Fibroblast of skin of scalp (primary cell): Measurements from ENCODE around the gene LIX1.
"Not testable (repeated sequence)": the region's sequence is repeated elsewhere in the genome, so short reads cannot be mapped to it uniquely, and the experiment has no call there.

ENCODE experiments used
- DNase-seq: peaks from one replicate; pipeline ENCODE4 v3.0.0-alpha.2; 2013

LIX1 gene

DNA sequence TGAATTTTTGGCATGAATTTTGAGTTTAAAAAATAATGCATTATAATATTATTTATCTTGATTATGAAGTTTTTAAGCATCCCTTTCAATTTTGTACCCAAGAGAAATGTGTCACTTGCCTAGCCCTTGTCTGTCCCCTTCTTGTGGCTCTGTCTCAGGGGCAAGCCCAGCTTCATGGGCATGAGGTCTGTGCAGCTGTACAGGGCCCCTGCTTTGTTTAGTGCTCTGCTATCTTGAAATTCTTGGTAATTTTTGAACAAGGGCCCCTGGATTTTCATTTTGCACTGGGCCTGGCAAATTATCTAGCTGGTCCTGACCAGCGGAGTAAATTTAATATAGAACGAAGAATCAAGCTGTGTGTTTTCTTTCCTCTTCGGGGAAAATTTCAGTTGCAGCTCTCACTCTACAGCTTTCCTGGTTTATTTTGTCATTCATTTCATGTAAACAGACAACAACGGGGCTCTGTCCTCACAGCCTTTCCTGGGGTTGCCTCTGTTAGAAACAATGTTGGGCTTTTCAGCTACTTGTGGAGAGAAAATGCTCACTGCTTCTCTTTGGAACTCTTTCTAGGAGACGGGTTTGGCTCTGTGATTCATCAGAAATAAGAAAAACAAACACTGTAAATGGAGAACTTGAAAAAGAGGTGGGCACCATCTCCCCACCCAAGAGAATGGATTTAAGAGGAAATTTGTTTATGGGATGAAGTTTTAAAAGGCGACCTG is 41.1 kb downstream of the LIX1 start:
- no peak for DNase-seq

DNA sequence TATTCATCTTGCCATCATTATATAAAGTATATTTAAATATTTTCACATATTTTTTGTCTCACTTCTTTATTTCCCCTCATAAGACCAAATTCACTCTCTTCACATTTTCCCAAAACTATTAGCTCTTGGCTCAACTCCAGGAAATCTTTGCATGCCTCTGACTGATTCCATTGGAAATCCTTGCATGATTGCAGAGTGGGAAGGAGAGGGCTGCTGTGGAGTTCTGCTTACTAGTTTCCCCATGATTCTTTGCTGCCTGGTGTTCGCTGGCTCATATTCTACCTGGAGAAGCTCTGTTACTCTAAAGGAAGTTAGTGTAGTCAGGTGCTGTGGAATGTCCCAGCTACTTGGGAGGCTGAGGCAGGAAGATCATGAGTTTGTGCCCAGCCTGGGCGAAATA is 41.9 kb downstream of the LIX1 start:
- DNase-seq: peak; percentile 59

DNA sequence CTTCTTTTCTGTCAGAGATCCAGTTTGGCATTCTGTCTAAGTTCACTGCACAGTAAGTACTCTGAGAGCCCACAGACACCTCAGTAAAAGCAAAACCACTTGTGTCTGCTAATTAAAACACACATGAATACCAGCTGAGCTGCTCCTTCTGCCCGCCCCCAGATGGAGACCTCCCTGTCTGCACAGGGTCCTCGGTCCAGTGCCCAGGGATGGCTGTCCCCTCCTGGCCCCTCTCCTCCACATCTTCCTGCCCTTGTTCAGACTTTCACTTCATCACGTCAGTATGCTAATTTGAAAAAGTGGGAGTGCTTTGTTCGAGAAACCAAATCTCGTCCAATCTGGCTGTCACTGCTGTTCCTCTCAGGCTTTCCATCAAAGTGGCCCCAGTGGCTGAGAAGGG is 43.5 kb downstream of the LIX1 start:
- DNase-seq: no peak

DNA sequence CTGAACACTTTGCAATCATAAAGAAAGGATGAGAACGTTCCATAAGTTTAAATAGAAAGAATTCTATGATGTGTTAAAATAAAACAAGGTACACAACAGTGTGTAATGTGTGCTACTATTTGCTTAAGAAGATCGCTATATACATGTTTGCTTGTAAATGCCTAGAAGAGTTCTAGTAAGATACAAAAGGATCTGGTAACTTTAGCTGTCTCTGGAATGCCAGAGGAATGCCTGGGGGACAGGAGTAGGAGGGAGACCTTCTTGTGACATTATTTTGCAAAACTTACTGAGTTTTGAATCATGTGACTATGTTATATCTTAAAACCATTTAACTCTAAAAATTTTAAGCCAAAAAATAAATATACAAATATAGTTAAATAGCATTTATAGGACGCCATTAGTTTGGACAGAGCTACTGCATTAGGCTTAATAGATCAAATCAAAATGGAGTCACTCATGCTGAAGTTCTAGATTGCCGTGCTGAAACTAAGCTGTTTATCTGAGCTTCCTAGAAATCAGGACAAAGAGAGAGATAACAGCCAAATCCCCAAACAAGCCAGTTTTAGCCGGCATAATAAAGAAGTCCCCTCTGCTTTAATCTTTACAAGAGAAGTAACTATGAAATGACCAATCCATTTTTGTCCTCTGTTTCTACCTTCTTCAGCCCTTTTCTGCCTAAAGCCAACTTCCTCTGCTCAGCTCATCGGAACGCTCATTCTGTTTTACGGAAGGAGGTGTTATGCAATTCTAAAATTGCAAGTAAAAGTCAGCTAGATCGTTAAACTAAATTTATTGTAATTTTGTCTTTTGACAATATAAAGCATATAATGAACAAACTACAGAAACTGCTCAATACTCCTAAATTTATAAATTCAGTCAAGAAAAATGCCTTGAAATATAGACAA is 44.8 kb downstream of the LIX1 start:
- no peak for DNase-seq

DNA sequence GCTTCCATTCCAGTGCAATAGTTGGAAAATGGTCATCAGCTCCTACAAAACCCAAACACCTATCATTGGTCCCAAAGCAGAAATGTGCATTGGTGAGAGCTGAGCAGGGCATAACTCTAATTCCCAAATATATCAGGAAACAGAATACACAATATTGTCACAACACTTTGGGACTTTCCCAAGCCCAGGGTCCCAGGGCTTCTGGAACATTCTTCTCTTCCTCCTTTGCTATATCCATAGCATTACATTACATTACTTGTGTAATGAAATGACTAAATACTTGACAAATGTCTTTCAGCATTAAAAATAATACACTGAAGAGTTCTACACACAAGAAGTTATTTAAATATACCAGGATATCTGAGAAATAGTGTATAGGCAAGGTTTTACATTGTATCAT is 45.6 kb downstream of the LIX1 start:
- no peak for DNase-seq

DNA sequence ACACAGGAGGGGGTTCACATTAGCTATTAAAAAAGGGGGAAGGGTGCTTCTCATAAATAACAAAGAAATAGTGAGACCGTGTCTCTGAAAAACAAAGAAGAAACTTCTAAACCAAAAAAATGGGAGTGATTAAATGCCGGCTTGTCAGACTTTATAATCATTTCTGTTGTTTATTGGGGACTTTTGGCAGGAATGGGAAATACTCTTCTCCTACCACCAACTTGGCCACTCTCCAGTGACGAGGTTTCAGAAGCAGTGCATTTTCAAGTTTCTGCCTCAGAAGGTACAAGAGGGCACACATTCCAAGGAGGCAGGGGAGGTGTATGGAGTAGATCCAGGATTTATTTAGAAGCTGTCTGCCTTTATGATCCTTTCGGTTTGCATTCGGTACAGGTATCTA is 46.2 kb downstream of the LIX1 start:
- peak; percentile 34 for DNase-seq

DNA sequence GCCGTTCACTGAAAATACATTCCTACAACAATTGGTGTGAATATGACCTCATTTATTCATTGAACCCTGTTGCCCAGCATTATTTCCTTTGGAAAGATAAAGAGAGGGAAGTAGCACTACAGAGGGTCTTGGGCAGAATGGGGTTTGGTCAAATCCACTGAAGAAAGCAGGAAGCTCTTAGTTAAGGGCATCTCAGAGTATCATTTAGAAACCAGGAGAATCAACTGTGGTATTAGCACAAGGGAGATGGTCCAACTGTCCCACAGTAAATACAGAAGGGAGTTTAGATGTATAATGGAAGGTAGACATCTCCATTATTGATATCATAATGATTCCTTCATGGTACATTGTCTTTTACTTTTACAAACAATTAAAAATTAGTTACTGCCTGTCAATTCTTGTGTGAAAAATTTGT is 47.1 kb downstream of the LIX1 start:
- no peak for DNase-seq

DNA sequence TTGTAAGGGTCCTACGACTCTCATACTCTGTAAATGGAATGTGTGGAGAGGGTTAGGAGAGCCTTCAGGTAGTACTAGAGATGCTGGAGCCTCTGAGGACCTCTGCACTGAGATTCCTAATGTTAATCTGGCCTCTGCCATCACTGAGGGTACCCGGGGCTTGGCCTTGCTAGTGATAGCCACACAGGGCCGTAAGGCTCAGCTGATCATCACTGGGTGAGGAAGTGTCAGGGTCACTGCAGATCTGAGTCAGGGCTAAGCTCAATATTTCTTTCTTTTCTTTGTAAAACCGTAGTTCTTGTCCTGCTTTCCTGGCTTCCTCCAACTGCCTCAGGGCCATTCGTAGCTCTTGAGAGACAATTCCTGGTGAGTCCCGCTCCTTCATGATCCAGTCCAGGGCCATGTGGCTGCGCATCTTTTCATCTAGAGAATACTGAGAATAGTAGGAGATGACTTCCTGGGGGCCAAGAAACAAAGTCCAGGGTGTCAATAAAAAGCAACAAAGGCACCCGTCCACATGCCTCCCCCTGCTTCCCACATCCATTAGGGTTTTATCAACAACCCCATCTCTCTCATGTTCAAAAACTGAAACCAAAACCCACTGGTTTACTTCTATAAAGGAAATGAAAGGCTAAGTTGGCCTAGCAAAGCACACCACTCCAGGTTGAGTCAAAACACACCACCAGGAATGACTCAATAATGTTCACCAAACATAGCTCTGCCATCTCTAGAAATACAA is 47.7 kb downstream of the LIX1 start:
- no peak for DNase-seq

DNA sequence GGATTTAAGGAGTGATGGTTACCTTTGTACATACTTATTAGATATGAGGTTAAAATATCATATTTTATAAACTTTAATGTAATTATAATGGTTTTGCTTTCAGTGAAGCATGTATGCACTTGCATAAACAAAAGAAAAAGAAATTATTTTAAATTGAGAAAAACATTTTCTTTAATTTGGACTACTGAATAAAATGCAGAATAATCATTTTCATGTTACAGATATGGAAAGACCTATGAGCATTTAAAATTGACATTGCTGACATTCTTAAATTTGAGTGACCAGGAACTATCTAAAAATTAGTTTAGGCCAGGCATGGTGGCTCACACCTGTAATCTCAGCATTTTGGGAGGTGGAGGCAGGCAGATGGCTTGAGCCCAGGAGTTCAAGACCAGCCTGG is 49.2 kb downstream of the LIX1 start:
- no peak for DNase-seq

DNA sequence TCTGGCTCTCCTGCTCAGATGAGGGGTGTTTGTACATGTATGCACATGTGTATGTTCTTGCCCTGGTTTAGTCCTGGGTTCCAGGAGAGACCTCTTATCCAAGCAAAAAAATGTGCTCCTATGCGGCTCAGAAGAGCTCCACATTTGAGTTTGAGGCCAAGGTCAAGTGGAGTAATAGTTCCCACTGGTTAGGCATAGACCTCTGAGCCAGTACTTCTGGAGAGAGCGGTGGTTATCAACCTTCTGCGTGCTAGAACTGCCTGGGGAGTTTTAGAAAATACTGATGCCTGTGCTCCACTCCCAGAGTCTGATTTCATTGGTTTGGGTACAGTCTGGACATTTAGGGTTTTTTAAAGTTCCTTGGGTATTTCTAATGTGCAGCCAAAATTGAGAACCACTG is 51.5 kb downstream of the LIX1 start:
- DNase-seq: no peak

DNA sequence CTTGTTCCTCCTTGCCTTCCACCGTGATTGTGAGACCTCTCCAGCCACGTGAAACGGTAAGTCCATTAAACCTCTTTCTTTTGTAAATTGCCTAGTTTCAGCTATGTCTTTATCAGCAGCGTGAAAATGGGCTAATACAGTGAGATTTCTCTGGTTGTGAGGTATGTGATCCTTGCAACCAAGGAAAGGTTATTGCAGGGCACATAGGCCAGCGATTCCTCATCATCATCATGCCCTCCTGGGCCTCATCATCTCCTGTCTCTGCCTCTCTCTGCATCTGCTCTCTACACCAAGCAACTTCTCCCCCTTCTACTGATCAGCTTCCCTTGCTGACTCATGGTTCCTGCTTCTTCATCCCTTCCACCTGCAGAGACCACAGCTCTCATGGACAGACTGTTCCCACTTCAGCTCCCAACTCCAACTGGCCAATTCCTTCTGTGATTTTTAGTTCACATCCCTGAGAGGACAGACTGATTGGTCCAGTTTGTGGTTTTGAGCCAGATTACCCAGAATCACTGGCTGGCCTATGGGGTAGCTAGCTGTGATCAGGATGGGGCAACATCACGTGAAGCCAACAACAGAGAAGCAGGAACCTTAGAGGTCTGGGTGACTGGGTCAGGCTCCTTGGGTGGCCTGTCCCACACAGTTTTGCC is 53.1 kb downstream of the LIX1 start:
- no peak for DNase-seq

DNA sequence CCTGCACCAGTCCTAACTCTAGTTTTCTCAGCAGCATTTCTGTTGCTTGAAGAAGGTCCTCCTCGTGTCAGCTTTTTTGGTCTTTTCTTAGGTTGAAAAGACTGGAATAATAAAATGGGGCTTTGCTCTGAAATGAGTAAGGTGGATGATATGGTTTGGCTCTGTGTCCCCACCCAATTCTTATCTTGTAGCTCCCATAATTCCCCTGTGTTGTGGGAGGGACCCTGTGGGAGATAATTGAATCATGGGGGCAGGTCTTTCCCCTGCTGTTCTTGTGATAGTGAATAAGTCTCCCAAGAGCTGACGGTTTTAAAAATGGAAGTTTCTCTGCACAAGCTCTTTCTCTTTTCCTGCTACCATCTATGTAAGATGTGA is 53.6 kb downstream of the LIX1 start:
- no peak for DNase-seq

DNA sequence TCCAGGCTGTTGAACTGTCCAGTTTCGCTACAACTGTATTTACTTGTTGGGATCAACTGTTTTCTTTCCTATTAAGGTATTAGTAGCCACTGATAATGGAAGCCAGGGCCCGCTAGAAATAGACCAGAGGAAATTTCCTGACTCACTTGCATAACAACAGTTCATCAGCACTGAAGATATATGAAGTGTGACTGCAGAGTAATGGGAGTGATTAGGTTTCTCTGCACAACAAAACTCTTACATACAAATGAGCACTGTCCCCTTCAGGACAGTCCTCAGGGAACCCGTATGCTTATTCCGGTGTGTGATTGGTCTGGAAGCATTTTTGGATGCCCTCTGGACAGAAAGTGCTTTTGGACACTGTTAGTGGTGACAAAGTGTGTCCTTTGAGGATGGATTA is 55.3 kb downstream of the LIX1 start:
- DNase-seq: no peak

DNA sequence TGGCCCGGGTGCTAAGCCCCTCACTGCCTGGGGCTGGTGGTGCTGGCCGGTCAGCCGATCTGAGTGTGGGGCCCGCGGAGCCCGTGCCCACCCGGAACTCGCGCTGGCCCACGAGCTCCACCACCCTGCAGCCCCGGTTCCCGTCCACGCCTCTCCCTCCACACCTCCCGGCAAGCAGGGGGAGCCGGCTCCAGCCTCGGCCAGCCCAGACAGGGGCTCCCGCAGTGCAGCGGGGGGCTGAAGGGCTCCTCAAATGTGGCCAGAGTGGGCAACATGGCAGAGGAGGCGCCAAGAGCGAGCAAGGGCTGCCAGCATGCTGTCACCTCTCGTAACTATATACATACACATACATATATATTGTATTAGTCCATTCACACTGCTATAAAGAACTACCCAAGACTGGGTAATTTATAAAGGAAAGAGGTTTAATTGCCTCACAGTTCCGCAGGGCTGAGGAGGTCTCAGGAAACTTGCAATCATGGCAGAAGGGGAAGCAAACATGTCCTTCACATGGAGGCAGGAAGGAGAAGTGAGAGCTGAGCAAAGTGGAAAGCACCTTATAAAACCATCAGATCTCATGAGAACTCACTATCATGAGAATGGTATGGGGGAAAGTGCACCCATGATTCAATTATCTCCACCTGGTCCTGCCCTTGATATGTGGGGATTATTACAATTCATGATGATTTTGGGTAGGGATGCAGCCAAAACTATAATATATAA is 56.8 kb downstream of the LIX1 start:
- no peak for DNase-seq

DNA sequence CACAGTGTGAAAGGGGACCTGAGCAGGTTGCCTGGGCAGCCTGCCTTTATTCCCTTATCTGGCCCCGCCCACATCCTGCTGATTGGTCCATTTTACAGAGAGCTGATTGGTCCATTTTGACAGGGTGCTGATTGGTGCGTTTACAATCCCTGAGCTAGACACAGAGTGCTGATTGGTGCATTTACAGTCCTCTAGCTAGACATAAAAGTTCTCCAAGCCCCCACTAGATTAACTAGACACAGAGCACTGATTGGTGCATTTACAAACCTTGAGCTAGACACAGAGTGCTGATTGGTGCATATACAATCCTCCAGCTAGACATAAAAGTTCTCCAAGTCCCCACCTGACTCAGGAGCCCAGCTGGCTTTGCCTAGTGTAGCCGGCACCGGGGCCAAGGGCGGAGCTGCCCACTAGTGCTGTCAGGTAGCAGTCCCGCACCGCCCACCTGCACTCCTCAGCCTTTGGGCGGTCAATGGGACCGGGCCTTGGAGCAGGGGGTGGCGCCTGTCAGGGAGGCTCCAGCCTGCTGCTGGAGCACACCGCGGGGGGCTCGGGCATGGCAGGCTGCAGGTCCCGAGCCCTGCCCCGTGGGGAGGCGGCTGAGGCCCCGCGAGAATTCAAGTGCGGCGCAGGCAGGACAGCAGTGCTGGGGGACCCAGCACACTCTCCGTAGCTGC is 57.5 kb downstream of the LIX1 start:
- DNase-seq: not testable (repeated sequence)

DNA sequence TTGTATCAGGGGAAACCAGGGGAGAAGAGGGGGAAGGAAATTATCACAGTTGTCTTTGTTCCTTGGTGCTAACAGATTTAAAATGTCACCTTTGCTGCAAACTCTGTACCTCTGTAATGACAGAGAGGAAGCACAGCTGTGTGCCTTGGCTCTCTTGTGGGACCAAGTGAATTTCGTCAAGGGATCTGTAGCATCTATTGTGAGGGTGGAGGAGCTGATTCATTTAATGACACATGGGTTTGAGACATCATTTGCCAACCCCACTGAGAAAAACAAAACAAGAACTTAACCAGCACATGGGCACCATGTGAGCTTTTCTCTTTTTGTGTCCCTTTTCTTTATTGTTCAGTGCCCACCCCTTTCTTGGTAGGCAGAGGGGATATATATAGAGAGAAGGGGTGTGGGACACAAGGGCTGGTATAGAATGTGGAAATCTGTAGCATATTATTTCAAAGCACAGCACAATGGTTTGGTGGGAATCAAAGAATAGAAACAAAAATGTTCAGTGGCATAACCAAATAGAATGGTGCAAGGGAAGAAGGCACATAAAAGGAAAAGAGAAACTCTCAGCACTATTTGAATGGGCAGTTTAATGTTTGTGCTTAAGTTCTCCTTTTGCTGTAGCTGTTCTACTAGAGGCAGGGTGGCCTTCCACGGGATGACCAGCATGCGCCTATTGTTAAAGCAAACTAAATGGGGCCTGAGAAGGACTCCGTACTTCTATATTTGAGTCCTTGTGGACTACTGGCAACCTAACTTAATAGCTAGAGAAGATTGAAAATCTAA is 63.3 kb downstream of the LIX1 start:
- DNase-seq: no peak

DNA sequence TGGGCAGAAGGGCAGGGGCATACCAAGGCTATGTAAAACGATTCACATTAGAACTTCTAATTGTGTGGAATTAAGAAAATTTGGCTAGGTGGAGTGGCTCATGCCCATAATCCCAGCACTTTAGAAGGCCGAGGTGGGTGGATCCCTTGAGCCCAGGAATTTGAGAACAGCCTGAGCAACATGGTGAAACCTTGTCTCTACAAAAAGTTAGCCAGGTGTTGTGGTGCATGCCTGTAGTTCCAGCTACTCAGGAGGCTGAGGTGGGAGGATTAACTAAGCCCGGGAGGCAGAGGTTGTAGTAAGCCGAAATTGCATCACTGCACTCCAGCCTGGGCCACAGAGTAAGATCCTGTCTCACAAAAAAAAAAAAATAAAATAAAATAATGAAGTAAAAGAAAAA is 65.2 kb downstream of the LIX1 start:
- no peak for DNase-seq

DNA sequence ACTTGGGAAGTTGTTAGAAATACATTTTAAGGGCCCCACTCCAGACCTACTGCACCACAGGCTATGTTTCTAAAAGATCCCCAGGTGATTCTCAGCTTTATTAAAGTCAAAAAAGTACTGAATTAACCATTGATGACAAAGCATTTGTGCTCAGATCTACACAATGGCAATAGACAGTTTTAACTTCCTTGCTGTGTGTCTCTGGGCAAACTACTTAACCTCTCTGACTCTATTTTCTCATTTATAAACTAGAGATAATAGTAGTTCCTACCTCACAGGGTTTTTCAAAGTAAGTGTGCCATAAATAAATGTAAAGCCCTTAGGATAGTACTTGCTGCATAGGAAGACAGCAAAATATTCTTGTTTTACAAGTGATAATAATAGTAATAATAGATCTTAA is 66.3 kb downstream of the LIX1 start:
- DNase-seq: no peak

DNA sequence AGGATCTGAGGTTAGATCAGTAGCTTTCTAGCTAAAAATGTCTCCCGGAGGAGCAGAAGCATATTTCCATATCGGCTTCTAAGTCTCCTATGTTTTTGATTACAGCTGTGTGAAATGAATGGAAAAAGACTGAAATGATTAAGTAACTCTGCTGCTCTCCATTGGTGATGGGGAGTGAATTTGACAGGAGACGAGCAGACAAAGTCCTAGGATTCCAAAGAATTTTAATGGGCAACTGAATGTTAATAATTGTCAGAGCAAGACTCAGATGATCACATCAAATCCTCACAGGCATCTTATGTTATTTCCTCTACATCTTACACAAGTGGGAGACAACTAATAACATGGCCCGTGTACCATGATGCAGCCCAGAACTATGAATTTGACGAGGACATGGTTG is 66.8 kb downstream of the LIX1 start:
- DNase-seq: peak; percentile 5

DNA sequence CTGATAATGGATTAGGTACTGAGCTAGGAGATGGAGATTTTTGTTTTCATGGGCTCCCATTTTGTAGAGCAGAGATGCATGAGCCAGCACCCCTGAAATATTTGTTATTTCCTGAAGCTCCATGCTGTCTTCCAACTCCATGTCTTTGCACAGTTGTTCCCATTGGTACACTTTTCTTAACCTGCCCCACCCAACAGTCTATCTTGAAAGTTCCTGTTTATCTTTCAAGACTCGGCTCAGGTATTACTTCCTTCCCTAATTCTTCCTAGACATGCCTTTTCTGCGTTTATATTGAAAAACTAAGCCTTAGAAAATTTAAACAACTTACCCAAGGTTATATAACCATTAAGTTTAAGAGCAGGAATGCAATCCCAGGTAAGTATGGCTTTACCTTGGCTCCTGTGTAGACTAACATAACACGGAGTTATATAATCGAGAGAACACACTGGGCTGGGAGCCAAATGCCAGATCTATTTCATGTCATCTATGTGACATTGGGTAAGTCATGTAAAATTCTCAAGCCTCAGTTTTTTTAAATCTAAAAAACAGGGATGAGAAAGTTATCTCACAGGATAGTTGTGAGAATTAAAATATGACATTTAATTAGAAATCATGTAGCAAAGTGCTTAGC is 67.4 kb downstream of the LIX1 start:
- DNase-seq: no peak
